SK-N-SH treated with all-trans-retinoic acid at 6 μM for 48 hours (cell line): ENCODE measurements around the gene IRGQ.

Source experiments
- ATAC-seq: fragments of 200-7000 bp; cut with Tn5 transposase; 3 replicates; pipeline ENCODE4 v1.9.1; 2020; ENCODE audit warnings: mild to moderate bottlenecking, moderate library complexity
- ARNTL ChIP-seq: fragments of 450-650 bp; formaldehyde crosslinking; IDR thresholded peaks from 2 replicates; pipeline ENCODE4 v1.5.0; 2020; ENCODE audit warnings: low read depth, mild to moderate bottlenecking, moderate library complexity, borderline replicate concordance
- BACH2 ChIP-seq: fragments of 250-450 bp; sonication (Bioruptor Pico); IDR thresholded peaks from 2 replicates; pipeline ENCODE4 v1.9.0; 2021; ENCODE audit warnings: mild to moderate bottlenecking, borderline replicate concordance
- CSDC2 ChIP-seq: fragments of 250-450 bp; sonication (Bioruptor Pico); IDR thresholded peaks from 2 replicates; pipeline ENCODE4 v1.5.0; 2020; ENCODE audit warnings: mild to moderate bottlenecking, moderate library complexity
- ESRRG ChIP-seq: fragments of 250-450 bp; sonication (Bioruptor Pico); IDR thresholded peaks from 2 replicates; pipeline ENCODE4 v1.6.1; 2021; ENCODE audit warnings: mild to moderate bottlenecking
- GLIS3 ChIP-seq: fragments of 250-450 bp; sonication (Bioruptor Pico); IDR thresholded peaks from 2 replicates; pipeline ENCODE4 v1.5.0; 2020; ENCODE audit warnings: mild to moderate bottlenecking, moderate library complexity
- ISL1 ChIP-seq: fragments of 250-450 bp; sonication (Bioruptor Pico); IDR thresholded peaks from 2 replicates; pipeline ENCODE4 v2.1.2; 2022; ENCODE audit warnings: mild to moderate bottlenecking, moderate library complexity
- OSR1 ChIP-seq: fragments of 250-450 bp; sonication (Bioruptor Pico); IDR thresholded peaks from 2 replicates; pipeline ENCODE4 v1.8.0; 2022; ENCODE audit warnings: moderate library complexity, mild to moderate bottlenecking, inconsistent platforms
- PPARA ChIP-seq: fragments of 250-450 bp; sonication (Bioruptor Pico); IDR thresholded peaks from 2 replicates; pipeline ENCODE4 v1.5.0; 2020; ENCODE audit warnings: mild to moderate bottlenecking, borderline replicate concordance
- TCF4 ChIP-seq: fragments of 250-450 bp; sonication (Bioruptor Pico); IDR thresholded peaks from 2 replicates; pipeline ENCODE4 v1.8.0; 2021; ENCODE audit warnings: mild to moderate bottlenecking, moderate library complexity, borderline replicate concordance
- TOX ChIP-seq: fragments of 250-450 bp; sonication (Bioruptor Pico); IDR thresholded peaks from 2 replicates; pipeline ENCODE4 v1.8.0; 2021; ENCODE audit warnings: mild to moderate bottlenecking, moderate library complexity, borderline replicate concordance
- ZC3H10 ChIP-seq: fragments of 250-450 bp; sonication (Bioruptor Pico); IDR thresholded peaks from 2 replicates; pipeline ENCODE4 v1.5.1; 2021; ENCODE audit warnings: mild to moderate bottlenecking, moderate library complexity
- ZFP3 ChIP-seq: fragments of 250-450 bp; sonication (Bioruptor Pico); IDR thresholded peaks from 2 replicates; pipeline ENCODE4 v1.5.0; 2020; ENCODE audit warnings: mild to moderate bottlenecking, moderate library complexity
- ZFP30 ChIP-seq: fragments of 450-650 bp; formaldehyde crosslinking; IDR thresholded peaks from 2 replicates; pipeline ENCODE4 v1.5.0; 2022; ENCODE audit warnings: mild to moderate bottlenecking, moderate library complexity
- ZNF565 ChIP-seq: fragments of 450-650 bp; formaldehyde crosslinking; conservative IDR thresholded peaks from 2 replicates; pipeline ENCODE4 v1.5.0; 2020; ENCODE audit warnings: low read depth, mild to moderate bottlenecking, moderate library complexity
- ZNF70 ChIP-seq: fragments of 450-650 bp; formaldehyde crosslinking; IDR thresholded peaks from 2 replicates; pipeline ENCODE4 v1.5.0; 2020; ENCODE audit warnings: mild to moderate bottlenecking, moderate library complexity
- ZNF8 ChIP-seq: fragments of 450-650 bp; formaldehyde crosslinking; IDR thresholded peaks from 2 replicates; pipeline ENCODE4 v1.5.0; 2020; ENCODE audit warnings: mild to moderate bottlenecking, moderate library complexity
- TF ChIP-seq, protein P1 (sequence below): fragments of 250-450 bp; sonication (Bioruptor Pico); IDR thresholded peaks from 2 replicates; pipeline ENCODE4 v1.5.1; 2021; ENCODE audit warnings: mild to moderate bottlenecking, moderate library complexity
- TF ChIP-seq, protein P2 (sequence below): fragments of 250-450 bp; sonication (Bioruptor Pico); IDR thresholded peaks from 2 replicates; pipeline ENCODE4 v1.8.0; 2020; ENCODE audit warnings: mild to moderate bottlenecking, moderate library complexity, borderline replicate concordance
- TF ChIP-seq, protein P3 (sequence below): fragments of 250-450 bp; sonication (Bioruptor Pico); IDR thresholded peaks from 2 replicates; pipeline ENCODE4 v1.5.1; 2020; ENCODE audit warnings: low read depth, mild to moderate bottlenecking, moderate library complexity
- TF ChIP-seq, protein P4 (sequence below): fragments of 250-450 bp; sonication (Bioruptor Pico); IDR thresholded peaks from 2 replicates; pipeline ENCODE4 v1.5.0; 2020; ENCODE audit warnings: mild to moderate bottlenecking, moderate library complexity
- TF ChIP-seq, protein P5 (sequence below): fragments of 250-450 bp; sonication (Bioruptor Pico); IDR thresholded peaks from 2 replicates; pipeline ENCODE4 v1.8.0; 2021; ENCODE audit warnings: low read depth, mild to moderate bottlenecking, moderate library complexity, borderline replicate concordance

The IRGQ gene

DNA sequence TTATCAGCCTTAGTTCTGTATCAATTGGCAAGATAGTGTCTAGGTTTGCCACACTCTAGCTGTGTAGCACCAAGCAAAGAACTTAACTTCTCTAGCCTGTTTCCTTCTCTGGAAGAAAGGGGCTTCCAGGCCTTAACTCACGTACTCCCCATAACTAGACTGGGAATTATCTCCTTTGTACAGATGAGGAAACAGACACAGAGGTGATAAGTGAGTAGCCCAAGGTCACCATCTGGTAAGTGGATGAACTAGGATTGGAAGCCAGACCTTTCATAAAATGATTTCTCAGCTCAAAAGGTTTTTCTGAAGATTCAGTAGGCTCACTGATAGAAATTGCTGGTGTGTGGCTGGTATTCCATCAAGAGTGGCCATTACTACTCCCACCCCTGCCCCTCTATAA is 20.4 kb upstream of the IRGQ start:
- TF ChIP-seq ESRRG (CRISPR knock-in tag), result no peak
- no peak for TF ChIP-seq ZFP3 (CRISPR knock-in tag)
- no peak for TF ChIP-seq ISL1
- TF ChIP-seq, protein P1, sequence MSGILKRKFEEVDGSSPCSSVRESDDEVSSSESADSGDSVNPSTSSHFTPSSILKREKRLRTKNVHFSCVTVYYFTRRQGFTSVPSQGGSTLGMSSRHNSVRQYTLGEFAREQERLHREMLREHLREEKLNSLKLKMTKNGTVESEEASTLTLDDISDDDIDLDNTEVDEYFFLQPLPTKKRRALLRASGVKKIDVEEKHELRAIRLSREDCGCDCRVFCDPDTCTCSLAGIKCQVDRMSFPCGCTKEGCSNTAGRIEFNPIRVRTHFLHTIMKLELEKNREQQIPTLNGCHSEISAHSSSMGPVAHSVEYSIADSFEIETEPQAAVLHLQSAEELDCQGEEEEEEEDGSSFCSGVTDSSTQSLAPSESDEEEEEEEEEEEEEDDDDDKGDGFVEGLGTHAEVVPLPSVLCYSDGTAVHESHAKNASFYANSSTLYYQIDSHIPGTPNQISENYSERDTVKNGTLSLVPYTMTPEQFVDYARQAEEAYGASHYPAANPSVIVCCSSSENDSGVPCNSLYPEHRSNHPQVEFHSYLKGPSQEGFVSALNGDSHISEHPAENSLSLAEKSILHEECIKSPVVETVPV (CRISPR knock-in tag), result no peak
- no peak for TF ChIP-seq ZC3H10
- no peak for TF ChIP-seq TOX (CRISPR knock-in tag)
- TF ChIP-seq, protein P2, sequence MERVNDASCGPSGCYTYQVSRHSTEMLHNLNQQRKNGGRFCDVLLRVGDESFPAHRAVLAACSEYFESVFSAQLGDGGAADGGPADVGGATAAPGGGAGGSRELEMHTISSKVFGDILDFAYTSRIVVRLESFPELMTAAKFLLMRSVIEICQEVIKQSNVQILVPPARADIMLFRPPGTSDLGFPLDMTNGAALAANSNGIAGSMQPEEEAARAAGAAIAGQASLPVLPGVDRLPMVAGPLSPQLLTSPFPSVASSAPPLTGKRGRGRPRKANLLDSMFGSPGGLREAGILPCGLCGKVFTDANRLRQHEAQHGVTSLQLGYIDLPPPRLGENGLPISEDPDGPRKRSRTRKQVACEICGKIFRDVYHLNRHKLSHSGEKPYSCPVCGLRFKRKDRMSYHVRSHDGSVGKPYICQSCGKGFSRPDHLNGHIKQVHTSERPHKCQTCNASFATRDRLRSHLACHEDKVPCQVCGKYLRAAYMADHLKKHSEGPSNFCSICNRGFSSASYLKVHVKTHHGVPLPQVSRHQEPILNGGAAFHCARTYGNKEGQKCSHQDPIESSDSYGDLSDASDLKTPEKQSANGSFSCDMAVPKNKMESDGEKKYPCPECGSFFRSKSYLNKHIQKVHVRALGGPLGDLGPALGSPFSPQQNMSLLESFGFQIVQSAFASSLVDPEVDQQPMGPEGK, result no peak
- ATAC-seq, result no peak

DNA sequence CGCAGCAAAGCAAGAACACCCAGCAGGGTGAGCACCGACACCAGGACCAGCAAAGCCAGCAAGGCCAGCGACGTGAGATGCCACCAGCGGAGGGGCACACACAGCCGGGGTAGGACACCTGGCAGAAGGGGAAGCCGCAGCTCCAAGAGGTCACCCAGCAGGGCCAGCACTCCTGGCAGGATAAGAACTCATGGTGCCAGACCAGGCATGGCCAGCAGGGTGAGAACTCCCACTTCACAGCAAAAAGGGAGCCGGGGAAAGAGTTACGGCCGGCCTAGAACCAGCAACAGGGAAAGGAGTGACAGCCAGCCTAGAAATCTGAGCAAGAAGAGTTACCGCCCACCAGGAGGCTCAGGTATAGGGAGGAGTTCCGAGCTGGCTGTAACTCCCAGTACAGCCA is 16.4 kb upstream of the IRGQ start:
- ATAC-seq, result no peak
- TF ChIP-seq, protein P3, sequence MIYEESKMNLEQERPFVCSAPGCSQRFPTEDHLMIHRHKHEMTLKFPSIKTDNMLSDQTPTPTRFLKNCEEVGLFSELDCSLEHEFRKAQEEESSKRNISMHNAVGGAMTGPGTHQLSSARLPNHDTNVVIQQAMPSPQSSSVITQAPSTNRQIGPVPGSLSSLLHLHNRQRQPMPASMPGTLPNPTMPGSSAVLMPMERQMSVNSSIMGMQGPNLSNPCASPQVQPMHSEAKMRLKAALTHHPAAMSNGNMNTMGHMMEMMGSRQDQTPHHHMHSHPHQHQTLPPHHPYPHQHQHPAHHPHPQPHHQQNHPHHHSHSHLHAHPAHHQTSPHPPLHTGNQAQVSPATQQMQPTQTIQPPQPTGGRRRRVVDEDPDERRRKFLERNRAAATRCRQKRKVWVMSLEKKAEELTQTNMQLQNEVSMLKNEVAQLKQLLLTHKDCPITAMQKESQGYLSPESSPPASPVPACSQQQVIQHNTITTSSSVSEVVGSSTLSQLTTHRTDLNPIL (CRISPR knock-in tag), result no peak
- no peak for TF ChIP-seq GLIS3 (CRISPR knock-in tag)
- TF ChIP-seq, protein P1 (CRISPR knock-in tag), result no peak
- TF ChIP-seq ARNTL (CRISPR knock-in tag), result no peak
- no peak for TF ChIP-seq TCF4 (CRISPR knock-in tag)
- TF ChIP-seq, protein P4, sequence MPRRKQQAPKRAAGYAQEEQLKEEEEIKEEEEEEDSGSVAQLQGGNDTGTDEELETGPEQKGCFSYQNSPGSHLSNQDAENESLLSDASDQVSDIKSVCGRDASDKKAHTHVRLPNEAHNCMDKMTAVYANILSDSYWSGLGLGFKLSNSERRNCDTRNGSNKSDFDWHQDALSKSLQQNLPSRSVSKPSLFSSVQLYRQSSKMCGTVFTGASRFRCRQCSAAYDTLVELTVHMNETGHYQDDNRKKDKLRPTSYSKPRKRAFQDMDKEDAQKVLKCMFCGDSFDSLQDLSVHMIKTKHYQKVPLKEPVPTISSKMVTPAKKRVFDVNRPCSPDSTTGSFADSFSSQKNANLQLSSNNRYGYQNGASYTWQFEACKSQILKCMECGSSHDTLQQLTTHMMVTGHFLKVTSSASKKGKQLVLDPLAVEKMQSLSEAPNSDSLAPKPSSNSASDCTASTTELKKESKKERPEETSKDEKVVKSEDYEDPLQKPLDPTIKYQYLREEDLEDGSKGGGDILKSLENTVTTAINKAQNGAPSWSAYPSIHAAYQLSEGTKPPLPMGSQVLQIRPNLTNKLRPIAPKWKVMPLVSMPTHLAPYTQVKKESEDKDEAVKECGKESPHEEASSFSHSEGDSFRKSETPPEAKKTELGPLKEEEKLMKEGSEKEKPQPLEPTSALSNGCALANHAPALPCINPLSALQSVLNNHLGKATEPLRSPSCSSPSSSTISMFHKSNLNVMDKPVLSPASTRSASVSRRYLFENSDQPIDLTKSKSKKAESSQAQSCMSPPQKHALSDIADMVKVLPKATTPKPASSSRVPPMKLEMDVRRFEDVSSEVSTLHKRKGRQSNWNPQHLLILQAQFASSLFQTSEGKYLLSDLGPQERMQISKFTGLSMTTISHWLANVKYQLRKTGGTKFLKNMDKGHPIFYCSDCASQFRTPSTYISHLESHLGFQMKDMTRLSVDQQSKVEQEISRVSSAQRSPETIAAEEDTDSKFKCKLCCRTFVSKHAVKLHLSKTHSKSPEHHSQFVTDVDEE (CRISPR knock-in tag), result no peak
- no peak for TF ChIP-seq ZNF8 (CRISPR knock-in tag)
- no peak for TF ChIP-seq ZNF565 (CRISPR knock-in tag)
- no peak for TF ChIP-seq CSDC2 (CRISPR knock-in tag)
- no peak for TF ChIP-seq ESRRG (CRISPR knock-in tag)
- no peak for TF ChIP-seq ZNF70 (CRISPR knock-in tag)
- TF ChIP-seq ZFP30, result no peak
- no peak for TF ChIP-seq ZC3H10
- no peak for TF ChIP-seq ZFP3 (CRISPR knock-in tag)
- no peak for TF ChIP-seq PPARA (CRISPR knock-in tag)
- TF ChIP-seq, protein P5, sequence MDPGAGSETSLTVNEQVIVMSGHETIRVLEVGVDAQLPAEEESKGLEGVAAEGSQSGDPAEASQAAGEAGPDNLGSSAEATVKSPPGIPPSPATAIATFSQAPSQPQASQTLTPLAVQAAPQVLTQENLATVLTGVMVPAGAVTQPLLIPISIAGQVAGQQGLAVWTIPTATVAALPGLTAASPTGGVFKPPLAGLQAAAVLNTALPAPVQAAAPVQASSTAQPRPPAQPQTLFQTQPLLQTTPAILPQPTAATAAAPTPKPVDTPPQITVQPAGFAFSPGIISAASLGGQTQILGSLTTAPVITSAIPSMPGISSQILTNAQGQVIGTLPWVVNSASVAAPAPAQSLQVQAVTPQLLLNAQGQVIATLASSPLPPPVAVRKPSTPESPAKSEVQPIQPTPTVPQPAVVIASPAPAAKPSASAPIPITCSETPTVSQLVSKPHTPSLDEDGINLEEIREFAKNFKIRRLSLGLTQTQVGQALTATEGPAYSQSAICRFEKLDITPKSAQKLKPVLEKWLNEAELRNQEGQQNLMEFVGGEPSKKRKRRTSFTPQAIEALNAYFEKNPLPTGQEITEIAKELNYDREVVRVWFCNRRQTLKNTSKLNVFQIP (CRISPR knock-in tag), result no peak
- no peak for TF ChIP-seq OSR1 (CRISPR knock-in tag)

DNA sequence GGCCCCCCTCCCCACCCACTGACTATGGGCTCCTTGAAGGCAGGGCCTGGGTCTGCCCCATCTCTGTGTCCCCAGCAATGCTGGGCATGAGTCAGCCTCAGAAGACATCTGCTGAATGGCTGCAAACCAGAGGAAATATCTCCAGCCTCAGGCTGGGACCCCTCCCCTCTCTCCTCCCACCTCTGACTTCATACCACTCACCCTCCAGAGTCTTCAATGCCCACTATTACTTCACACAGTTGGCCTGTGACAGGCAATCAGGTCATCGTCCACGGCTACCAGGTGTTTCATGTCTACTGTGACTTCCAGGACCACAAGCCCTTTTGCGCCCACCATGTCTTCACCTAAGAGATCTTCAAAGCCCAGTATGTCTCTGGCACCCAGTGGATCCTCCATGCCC is 15.9 kb upstream of the IRGQ start, which contains the start of gene SRRM5:
SRRM5 (plus strand) TSS at position 301 of the 400 bp plus-strand sequence; CDS start at position 335, 34 bp downstream.
- no peak for ATAC-seq
- no peak for TF ChIP-seq CSDC2 (CRISPR knock-in tag)
- TF ChIP-seq ZNF565 (CRISPR knock-in tag), result no peak
- no peak for TF ChIP-seq ZFP30
- TF ChIP-seq, protein P3 (CRISPR knock-in tag), result no peak
- TF ChIP-seq, protein P5 (CRISPR knock-in tag), result no peak
- TF ChIP-seq, protein P1 (CRISPR knock-in tag), result no peak
- no peak for TF ChIP-seq GLIS3 (CRISPR knock-in tag)
- TF ChIP-seq BACH2 (CRISPR knock-in tag), result no peak
- TF ChIP-seq ZNF70 (CRISPR knock-in tag), result no peak
- TF ChIP-seq ZNF8 (CRISPR knock-in tag), result no peak
- TF ChIP-seq PPARA (CRISPR knock-in tag), result no peak
- no peak for TF ChIP-seq ARNTL (CRISPR knock-in tag)
- TF ChIP-seq ZFP3 (CRISPR knock-in tag), result no peak
